HEK293 (cell line): ENCODE data around the gene CFAP70.

Experiments used
- REPIN1 ChIP-seq: fragments of 450-650 bp; formaldehyde crosslinking; IDR thresholded peaks from 2 replicates; pipeline ENCODE4 v1.5.1; 2017; ENCODE audit warnings: missing biosample characterization, missing genetic modification characterization, low read depth
- TF ChIP-seq, protein P1 (sequence below): fragments of 450-650 bp; formaldehyde crosslinking; IDR thresholded peaks from 2 replicates; pipeline ENCODE4 v1.5.1; 2016; ENCODE audit warnings: missing biosample characterization, missing genetic modification characterization
- TF ChIP-seq, protein P2 (sequence below): fragments of 450-650 bp; formaldehyde crosslinking; IDR thresholded peaks from 2 replicates; pipeline ENCODE4 v1.5.1; 2016; ENCODE audit warnings: missing biosample characterization, missing genetic modification characterization

DNA sequence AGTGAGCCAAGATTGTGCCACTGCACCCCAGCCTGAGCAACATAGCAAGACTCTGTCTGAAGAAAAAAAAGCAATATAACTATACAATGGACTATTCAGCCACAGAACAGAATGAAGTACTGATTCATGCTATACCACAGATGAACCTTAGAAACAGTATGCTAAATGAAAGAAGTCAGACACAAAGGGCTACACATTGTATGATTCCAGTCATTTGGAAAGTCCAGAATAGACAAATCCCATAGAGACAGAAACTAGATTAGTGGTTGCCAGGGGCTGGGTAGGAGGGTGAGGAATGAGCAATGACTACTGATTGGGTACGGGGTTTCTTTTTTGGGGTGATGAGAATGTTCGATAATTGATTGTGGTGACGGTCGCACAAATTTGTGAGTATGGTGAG, 9.6 kb upstream of the CFAP70 start:
- TF ChIP-seq REPIN1 (tag by site-specific recombination) = no peak
- TF ChIP-seq, protein P1, sequence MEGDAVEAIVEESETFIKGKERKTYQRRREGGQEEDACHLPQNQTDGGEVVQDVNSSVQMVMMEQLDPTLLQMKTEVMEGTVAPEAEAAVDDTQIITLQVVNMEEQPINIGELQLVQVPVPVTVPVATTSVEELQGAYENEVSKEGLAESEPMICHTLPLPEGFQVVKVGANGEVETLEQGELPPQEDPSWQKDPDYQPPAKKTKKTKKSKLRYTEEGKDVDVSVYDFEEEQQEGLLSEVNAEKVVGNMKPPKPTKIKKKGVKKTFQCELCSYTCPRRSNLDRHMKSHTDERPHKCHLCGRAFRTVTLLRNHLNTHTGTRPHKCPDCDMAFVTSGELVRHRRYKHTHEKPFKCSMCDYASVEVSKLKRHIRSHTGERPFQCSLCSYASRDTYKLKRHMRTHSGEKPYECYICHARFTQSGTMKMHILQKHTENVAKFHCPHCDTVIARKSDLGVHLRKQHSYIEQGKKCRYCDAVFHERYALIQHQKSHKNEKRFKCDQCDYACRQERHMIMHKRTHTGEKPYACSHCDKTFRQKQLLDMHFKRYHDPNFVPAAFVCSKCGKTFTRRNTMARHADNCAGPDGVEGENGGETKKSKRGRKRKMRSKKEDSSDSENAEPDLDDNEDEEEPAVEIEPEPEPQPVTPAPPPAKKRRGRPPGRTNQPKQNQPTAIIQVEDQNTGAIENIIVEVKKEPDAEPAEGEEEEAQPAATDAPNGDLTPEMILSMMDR (tag by site-specific recombination) = no peak
- TF ChIP-seq, protein P2, sequence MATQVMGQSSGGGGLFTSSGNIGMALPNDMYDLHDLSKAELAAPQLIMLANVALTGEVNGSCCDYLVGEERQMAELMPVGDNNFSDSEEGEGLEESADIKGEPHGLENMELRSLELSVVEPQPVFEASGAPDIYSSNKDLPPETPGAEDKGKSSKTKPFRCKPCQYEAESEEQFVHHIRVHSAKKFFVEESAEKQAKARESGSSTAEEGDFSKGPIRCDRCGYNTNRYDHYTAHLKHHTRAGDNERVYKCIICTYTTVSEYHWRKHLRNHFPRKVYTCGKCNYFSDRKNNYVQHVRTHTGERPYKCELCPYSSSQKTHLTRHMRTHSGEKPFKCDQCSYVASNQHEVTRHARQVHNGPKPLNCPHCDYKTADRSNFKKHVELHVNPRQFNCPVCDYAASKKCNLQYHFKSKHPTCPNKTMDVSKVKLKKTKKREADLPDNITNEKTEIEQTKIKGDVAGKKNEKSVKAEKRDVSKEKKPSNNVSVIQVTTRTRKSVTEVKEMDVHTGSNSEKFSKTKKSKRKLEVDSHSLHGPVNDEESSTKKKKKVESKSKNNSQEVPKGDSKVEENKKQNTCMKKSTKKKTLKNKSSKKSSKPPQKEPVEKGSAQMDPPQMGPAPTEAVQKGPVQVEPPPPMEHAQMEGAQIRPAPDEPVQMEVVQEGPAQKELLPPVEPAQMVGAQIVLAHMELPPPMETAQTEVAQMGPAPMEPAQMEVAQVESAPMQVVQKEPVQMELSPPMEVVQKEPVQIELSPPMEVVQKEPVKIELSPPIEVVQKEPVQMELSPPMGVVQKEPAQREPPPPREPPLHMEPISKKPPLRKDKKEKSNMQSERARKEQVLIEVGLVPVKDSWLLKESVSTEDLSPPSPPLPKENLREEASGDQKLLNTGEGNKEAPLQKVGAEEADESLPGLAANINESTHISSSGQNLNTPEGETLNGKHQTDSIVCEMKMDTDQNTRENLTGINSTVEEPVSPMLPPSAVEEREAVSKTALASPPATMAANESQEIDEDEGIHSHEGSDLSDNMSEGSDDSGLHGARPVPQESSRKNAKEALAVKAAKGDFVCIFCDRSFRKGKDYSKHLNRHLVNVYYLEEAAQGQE (tag by site-specific recombination) = no peak
